ENCODE results near the gene MALRD1. TPM values are rescaled to one million over a fixed set of nuclear protein-coding genes. Genes with fewer than 3 reads are reported as not detected.

Gene MALRD1
- total and polyA plus RNA-seq, 2 of the 8 experiments (the other 6 are each of a cell fraction or from before 2014, with no cell fraction given): 0.32 to 0.35 TPM

DNA sequence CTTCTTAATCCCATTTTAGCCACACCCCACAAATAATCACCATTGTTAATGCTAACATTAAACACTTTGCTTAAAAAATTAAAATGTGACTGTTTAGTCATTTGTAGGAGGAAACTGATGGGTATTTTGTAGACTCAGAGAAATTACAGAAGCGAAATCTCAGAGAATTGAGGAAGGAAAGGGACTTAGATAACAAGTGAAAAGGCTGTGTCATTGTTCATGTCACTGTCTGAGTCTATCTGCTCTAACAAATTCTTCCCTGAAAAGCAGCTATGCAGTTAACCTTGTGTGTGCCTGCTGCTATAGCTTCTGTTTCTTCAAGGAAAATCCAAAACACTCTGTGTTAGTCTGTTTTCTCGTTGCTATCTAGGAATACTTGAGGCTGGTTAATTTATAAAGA, 726.7 kb downstream of the MALRD1 start:
- Histone ChIP-seq H4K91ac (replicated peaks; ENCODE audit: insufficient read length, low read length) (no peak overlapping the region), H4K5ac (ENCODE audit: insufficient read length, low read depth, low read length) (no peak overlapping the region), H3K23me2 (ENCODE audit: low read depth, low read length) (no peaks in the 10 kb centered on the region), H4K8ac (ENCODE audit: extremely low read depth, insufficient read depth, low read length) (no peak overlapping the region), H2BK120ac (replicated peaks; ENCODE audit: low read depth, low read length) (no peak overlapping the region), H3K9ac (replicated peaks in 1 of 4; ENCODE audit: extremely low read depth in 1 of 4, low read depth in 3 of 4, low read length in 3 of 4) (no peak overlapping the region), H3K36me3 (ENCODE audit: control insufficient read depth in 2 of 4, insufficient read depth in 4 of 4, low read length in 3 of 4) (no peaks in the 10 kb centered on the region), H2AK5ac (ENCODE audit: low read depth, low read length) (no peak overlapping the region), H3K23ac (ENCODE audit: insufficient read length) (no peak overlapping the region), H3K4me1 (replicated peaks in 1 of 4; ENCODE audit: control insufficient read depth in 3 of 4, insufficient read depth in 4 of 4, low read length in 3 of 4) (no peaks in the 10 kb centered on the region), H3K4me3 (ENCODE audit: extremely low read depth in 1 of 4, insufficient read depth in 2 of 4, low read depth in 3 of 4, low read length in 4 of 4) (no peak overlapping the region), H3K79me2 (ENCODE audit: control insufficient read depth in 1 of 2, insufficient read depth in 2 of 2, low read length in 2 of 2) (no peaks in the 10 kb centered on the region), H3K27ac (ENCODE audit: low read depth, low read length) (no peak overlapping the region), H2BK20ac (ENCODE audit: low read length) (no peak overlapping the region), H3K18ac (ENCODE audit: extremely low read depth, low read length) (no peak overlapping the region), H3K56ac (replicated peaks; ENCODE audit: insufficient read length, low read depth, low read length) (no peak overlapping the region), H3K4me2 (ENCODE audit: insufficient read depth in 1 of 2, low read depth in 2 of 2, low read length in 2 of 2) (no peak overlapping the region), H2AFZ (ENCODE audit: low read length) (no peak overlapping the region; the same call in 1 of the 2 replicates), H3K4ac (replicated peaks; ENCODE audit: insufficient read length, low read depth, low read length) (no peak overlapping the region), H3K14ac (ENCODE audit: insufficient read length) (no peak overlapping the region), H3K9me3 (ENCODE audit: insufficient read depth in 2 of 2, low read depth in 1 of 2, low read length in 1 of 2) (no peaks in the 10 kb centered on the region), H2BK12ac (ENCODE audit: low read depth, low read length) (no peak overlapping the region), H3K79me1 (ENCODE audit: low read depth, low read length) (no peaks in the 10 kb centered on the region), H2BK15ac (ENCODE audit: low read length) (no peak overlapping the region), H4K20me1 (replicated peaks in 1 of 2; ENCODE audit: control insufficient read depth in 1 of 2, insufficient read depth in 2 of 2, low read length in 2 of 2) (no peaks in the 10 kb centered on the region), H3K27me3 (replicated peaks in 1 of 4; ENCODE audit: control insufficient read depth in 3 of 4, extremely low read depth in 1 of 4, insufficient read depth in 3 of 4, low read length in 3 of 4) (no peaks in the 10 kb centered on the region), H2BK5ac (ENCODE audit: low read depth, low read length) (no peak overlapping the region)
- DNase-seq (ENCODE audit: low read depth in 1 of 2, low spot score in 2 of 2) (no peak), FAIRE-seq (peak; percentile 13)
- ChIA-PET POLR2A (ENCODE audit: partially characterized antibody) (no interaction called here), CTCF (ENCODE audit: partially characterized antibody) (interaction anchor here (1.5 kb wide), 1 partner anchor 17 kb away, joined by 3 read pairs; no protein-coding TSS in a partner anchor)
- no peak for TF ChIP-seq ASH2L (IDR thresholded peaks at IDR 0.05; ENCODE audit: low read length)
- TF ChIP-seq POU5F1 (IDR thresholded peaks at IDR 0.05; ENCODE audit: low read depth, low read length): no peak
- no peak for TF ChIP-seq TEAD4 (IDR thresholded peaks at IDR 0.05; ENCODE audit: low read depth, low read length)
- no peak for TF ChIP-seq SRF (IDR thresholded peaks at IDR 0.05; ENCODE audit: low read depth, low read length)
- no peak for TF ChIP-seq HDAC2 (IDR thresholded peaks at IDR 0.05; ENCODE audit: borderline replicate concordance in 1 of 2, low read depth in 2 of 2, low read length in 2 of 2)
- no peak for TF ChIP-seq NRF1 (IDR thresholded peaks at IDR 0.05; ENCODE audit: low read depth, low read length)
- TF ChIP-seq RNF2 (IDR thresholded peaks at IDR 0.05; ENCODE audit: borderline replicate concordance, low read depth, low read length, missing control alignments, poor library complexity, severe bottlenecking): no peak
- no peak for TF ChIP-seq EZH2 (IDR thresholded peaks at IDR 0.05; ENCODE audit: low read depth, low read length, severe bottlenecking)
- TF ChIP-seq SP1 (IDR thresholded peaks at IDR 0.05; ENCODE audit: low read depth, low read length): no peak
- no peak for TF ChIP-seq SP4 (IDR thresholded peaks at IDR 0.05; ENCODE audit: low read length)
- 86% methylated on average over 2 of the region's 2 CpGs; no CpG with 5 or more reads in 1 of the 2 experiments for WGBS, 2 experiments (ENCODE audit: extremely low coverage in 1 of 2, insufficient coverage in 1 of 2, insufficient read length in 1 of 2, insufficient replicate concordance in 2 of 2, low coverage in 1 of 2, low lambda C conversion rate in 2 of 2, missing lambda C conversion rate in 1 of 2)
